Thyroid gland (tissue), 4 donors: ENCODE results near the gene POLD1. TPM values are rescaled to one million over a fixed set of nuclear protein-coding genes. Genes with fewer than 3 reads are reported as not detected.

Experiments used
- total RNA-seq, 4 donors: library from RNA; depleted of rRNA; stranded (reverse); fragments of >200 nt; gene quantifications; one replicate each; pipeline ENCODE4 v1.2.3, GENCODE V29; 2016

POLD1 gene
- total RNA-seq, 4 donors from 2014 or later = 12.9 to 27.5 (median 19.0) TPM

Other genes with a start within 250 kb of the POLD1 start
- not detected for gene IZUMO2, start 221.1 kb upstream of the POLD1 start, total RNA-seq
- 100 to 1,000 TPM; 130 to 361 (median 183) TPM for gene MYH14, start 180.7 kb upstream of the POLD1 start, total RNA-seq
- 10 to 100 TPM in 3 of 4 donors, 1 to 10 TPM in 1; 5.9 to 32.8 (median 17.2) TPM for gene KCNC3, start 55.0 kb upstream of the POLD1 start, total RNA-seq
- gene NAPSA, start 18.7 kb upstream of the POLD1 start, total RNA-seq = 1 to 10 TPM in 2 of 4 donors, under 1 TPM in 2; 0.46 to 3.4 (median 1.5) TPM
- 100 to 1,000 TPM in 2 of 4 donors, 10 to 100 TPM in 2; 76.4 to 114 (median 100) TPM for gene NR1H2, start 7.9 kb upstream of the POLD1 start, total RNA-seq
- gene SPIB, start 34.6 kb downstream of the POLD1 start, total RNA-seq = not detected
- gene MYBPC2, start 48.5 kb downstream of the POLD1 start, total RNA-seq = under 1 TPM in 1 of 4 donors, not detected in 3; 0.13 TPM
- gene EMC10, start 92.2 kb downstream of the POLD1 start, total RNA-seq = 100 to 1,000 TPM; 139 to 250 (median 214) TPM
- 1 to 10 TPM; 1.4 to 8.1 (median 5.0) TPM for gene GARIN5A, start 92.5 kb downstream of the POLD1 start, total RNA-seq
- 10 to 100 TPM; 23.9 to 49.5 (median 41.3) TPM for gene JOSD2, start 126.8 kb downstream of the POLD1 start, total RNA-seq
- not detected for gene ASPDH, start 129.6 kb downstream of the POLD1 start, total RNA-seq
- gene LRRC4B, start 184.1 kb downstream of the POLD1 start, total RNA-seq = 1 to 10 TPM in 3 of 4 donors, under 1 TPM in 1; 0.59 to 3.0 (median 1.6) TPM